ENCODE measurements around the gene ISCU. TPM values are rescaled to one million over a fixed set of nuclear protein-coding genes. Genes with fewer than 3 reads are reported as not detected.

Gene ISCU
- total RNA-seq, 1 experiment from 2014 or later, result 71.6 TPM

DNA sequence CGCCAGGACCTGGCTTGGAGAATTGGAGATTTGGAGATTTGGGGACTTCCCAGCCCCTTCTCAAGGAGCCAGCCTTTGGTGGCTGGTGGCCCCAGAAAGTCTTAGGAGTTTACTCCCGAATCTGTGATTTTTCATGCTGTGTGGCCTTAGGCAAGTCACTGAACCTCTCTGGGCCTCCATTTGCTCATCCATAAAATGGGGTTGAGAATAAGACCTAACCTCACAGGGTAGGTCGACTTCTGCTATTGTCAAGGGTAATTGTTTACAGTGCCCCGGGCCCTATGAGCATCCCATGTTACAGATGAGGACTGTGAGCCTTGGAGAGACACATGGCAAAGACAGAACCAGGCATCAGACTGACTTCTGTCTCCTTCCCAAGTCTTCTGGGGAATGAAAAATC is 51.6 kb downstream of the ISCU start:
- no peak overlapping the region for H3K27ac Mint-ChIP-seq (ENCODE audit: unreplicated experiment)
- no peak overlapping the region for H3K4me3 Mint-ChIP-seq (ENCODE audit: low read depth, unreplicated experiment)
- no peaks in the 10 kb centered on the region for H3K9me3 Mint-ChIP-seq (ENCODE audit: low read depth, unreplicated experiment)
- H3K27me3 Mint-ChIP-seq (ENCODE audit: unreplicated experiment), result peaks cover under 1% of the 10 kb centered on the region
- no TSS peak for BruUV-seq (replicated peaks)
- intact Hi-C loops (cut with micrococcal nuclease; ENCODE audit: unreplicated experiment), result no loop called here
- CTCF ChIA-PET, result interaction anchor here (0.6 kb wide), 1 partner anchor 236 kb away, joined by 3 read pairs; no protein-coding TSS in a partner anchor
- TF ChIP-seq, protein P1, sequence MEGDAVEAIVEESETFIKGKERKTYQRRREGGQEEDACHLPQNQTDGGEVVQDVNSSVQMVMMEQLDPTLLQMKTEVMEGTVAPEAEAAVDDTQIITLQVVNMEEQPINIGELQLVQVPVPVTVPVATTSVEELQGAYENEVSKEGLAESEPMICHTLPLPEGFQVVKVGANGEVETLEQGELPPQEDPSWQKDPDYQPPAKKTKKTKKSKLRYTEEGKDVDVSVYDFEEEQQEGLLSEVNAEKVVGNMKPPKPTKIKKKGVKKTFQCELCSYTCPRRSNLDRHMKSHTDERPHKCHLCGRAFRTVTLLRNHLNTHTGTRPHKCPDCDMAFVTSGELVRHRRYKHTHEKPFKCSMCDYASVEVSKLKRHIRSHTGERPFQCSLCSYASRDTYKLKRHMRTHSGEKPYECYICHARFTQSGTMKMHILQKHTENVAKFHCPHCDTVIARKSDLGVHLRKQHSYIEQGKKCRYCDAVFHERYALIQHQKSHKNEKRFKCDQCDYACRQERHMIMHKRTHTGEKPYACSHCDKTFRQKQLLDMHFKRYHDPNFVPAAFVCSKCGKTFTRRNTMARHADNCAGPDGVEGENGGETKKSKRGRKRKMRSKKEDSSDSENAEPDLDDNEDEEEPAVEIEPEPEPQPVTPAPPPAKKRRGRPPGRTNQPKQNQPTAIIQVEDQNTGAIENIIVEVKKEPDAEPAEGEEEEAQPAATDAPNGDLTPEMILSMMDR (IDR thresholded peaks at IDR 0.05; ENCODE audit: unreplicated experiment), result no peak
- peaks cover 3% of the 10 kb centered on the region for H3K36me3 Mint-ChIP-seq (ENCODE audit: insufficient read depth, unreplicated experiment)
- DNase-seq, result no peak
- H3K4me1 Mint-ChIP-seq (ENCODE audit: low read depth, unreplicated experiment), result peaks cover 12% of the 10 kb centered on the region

DNA sequence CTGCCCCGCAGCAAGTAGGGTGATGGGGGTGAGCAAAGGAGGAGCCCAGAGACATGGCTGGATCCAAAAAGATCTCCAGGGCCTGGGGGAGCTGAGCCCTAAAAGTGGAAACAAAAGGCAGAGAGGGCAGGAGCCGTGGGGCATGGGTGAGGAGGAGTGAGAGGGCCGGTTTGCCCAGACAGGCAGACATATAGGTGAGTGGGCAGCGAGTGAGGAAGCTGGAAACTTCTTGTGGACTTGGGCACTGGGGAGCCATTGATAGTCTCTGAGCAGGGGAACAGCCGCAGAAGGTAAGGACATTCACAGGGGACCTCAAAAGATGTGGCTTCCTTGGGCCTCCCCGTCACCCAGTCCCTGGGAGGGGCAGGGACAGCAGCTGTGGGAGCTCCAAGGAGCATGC is 52.2 kb downstream of the ISCU start:
- peaks cover 3% of the 10 kb centered on the region for H3K36me3 Mint-ChIP-seq (ENCODE audit: insufficient read depth, unreplicated experiment)
- BruUV-seq (replicated peaks), result no TSS peak
- no peak for DNase-seq
- intact Hi-C loops (cut with micrococcal nuclease; ENCODE audit: unreplicated experiment), result no loop called here
- H3K27me3 Mint-ChIP-seq (ENCODE audit: unreplicated experiment), result peaks cover 7% of the 10 kb centered on the region
- H3K4me1 Mint-ChIP-seq (ENCODE audit: low read depth, unreplicated experiment), result peaks cover 15% of the 10 kb centered on the region
- H3K27ac Mint-ChIP-seq (ENCODE audit: unreplicated experiment), result no peak overlapping the region
- TF ChIP-seq, protein P1 (IDR thresholded peaks at IDR 0.05; ENCODE audit: unreplicated experiment), result no peak
- CTCF ChIA-PET, result interaction anchor here (0.6 kb wide), 1 partner anchor 1108 kb away, joined by 3 read pairs; no protein-coding TSS in a partner anchor
- H3K4me3 Mint-ChIP-seq (ENCODE audit: low read depth, unreplicated experiment), result no peak overlapping the region
- no peaks in the 10 kb centered on the region for H3K9me3 Mint-ChIP-seq (ENCODE audit: low read depth, unreplicated experiment)

DNA sequence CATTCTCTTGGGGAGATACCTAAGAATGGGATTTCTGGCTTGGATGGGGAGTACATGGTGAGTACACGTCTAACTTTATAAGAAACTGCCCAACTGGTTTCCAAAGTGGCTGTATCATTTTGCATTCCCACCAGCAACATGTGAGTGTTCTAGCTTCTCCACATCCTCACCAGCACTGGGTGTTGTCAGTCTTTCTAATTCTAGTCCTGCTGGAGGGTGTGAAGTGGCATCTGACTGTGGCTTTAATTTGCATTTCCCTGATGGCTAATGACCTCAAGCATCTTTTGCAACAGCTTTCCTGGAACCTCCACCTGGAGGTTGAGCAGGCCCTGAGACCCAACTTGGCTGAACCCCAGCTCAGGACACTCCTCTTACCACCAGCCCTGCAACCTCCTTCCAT is 53.5 kb downstream of the ISCU start:
- TF ChIP-seq, protein P1 (IDR thresholded peaks at IDR 0.05; ENCODE audit: unreplicated experiment), result no peak
- Mint-ChIP-seq H3K27ac (ENCODE audit: unreplicated experiment) (no peak overlapping the region), H3K4me1 (ENCODE audit: low read depth, unreplicated experiment) (peaks cover 22% of the 10 kb centered on the region), H3K36me3 (ENCODE audit: insufficient read depth, unreplicated experiment) (peaks cover 3% of the 10 kb centered on the region), H3K9me3 (ENCODE audit: low read depth, unreplicated experiment) (no peaks in the 10 kb centered on the region), H3K27me3 (ENCODE audit: unreplicated experiment) (peaks cover 12% of the 10 kb centered on the region), H3K4me3 (ENCODE audit: low read depth, unreplicated experiment) (no peak overlapping the region)
- CTCF ChIA-PET, result no interaction called here
- intact Hi-C loops (cut with micrococcal nuclease; ENCODE audit: unreplicated experiment), result no loop called here
- DNase-seq, result no peak
- no TSS peak for BruUV-seq (replicated peaks)

DNA sequence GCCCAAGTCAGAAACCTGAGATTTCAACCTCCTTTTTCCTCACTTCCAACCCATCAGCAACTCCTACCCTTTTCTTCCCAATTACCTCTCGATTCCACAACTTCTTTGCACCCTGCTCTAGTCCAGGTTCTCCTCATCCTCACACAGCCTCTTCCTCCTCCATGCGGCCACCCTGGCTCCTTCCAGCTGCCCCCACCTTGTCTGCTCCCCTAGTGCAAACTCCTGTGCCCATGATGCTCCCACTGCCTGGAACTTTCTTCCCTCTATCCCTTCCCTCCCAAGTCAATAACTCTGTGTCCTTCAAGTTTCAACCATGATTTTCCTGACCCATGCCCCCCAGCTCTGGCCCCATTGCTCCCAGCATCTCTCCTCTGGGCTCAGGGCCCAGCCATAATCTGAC is 54.0 kb downstream of the ISCU start:
- DNase-seq, result no peak
- no peaks in the 10 kb centered on the region for H3K9me3 Mint-ChIP-seq (ENCODE audit: low read depth, unreplicated experiment)
- CTCF ChIA-PET, result no interaction called here
- peaks cover 3% of the 10 kb centered on the region for H3K36me3 Mint-ChIP-seq (ENCODE audit: insufficient read depth, unreplicated experiment)
- no TSS peak for BruUV-seq (replicated peaks)
- H3K4me1 Mint-ChIP-seq (ENCODE audit: low read depth, unreplicated experiment), result peaks cover 22% of the 10 kb centered on the region
- H3K27me3 Mint-ChIP-seq (ENCODE audit: unreplicated experiment), result peaks cover 12% of the 10 kb centered on the region
- TF ChIP-seq, protein P1 (IDR thresholded peaks at IDR 0.05; ENCODE audit: unreplicated experiment), result no peak
- H3K27ac Mint-ChIP-seq (ENCODE audit: unreplicated experiment), result no peak overlapping the region
- no peak overlapping the region for H3K4me3 Mint-ChIP-seq (ENCODE audit: low read depth, unreplicated experiment)
- intact Hi-C loops (cut with micrococcal nuclease; ENCODE audit: unreplicated experiment), result no loop called here
